GM19099 (cell line): ENCODE measurements around the gene RFX6.

Experiments
- POLR2A ChIP-seq: IDR thresholded peaks from 3 replicates; pipeline ENCODE4 v1.6.1; 2011; ENCODE audit warnings: low read depth; ENCODE audit not compliant: insufficient read length; ENCODE audit errors: extremely low read depth

The RFX6 gene

DNA sequence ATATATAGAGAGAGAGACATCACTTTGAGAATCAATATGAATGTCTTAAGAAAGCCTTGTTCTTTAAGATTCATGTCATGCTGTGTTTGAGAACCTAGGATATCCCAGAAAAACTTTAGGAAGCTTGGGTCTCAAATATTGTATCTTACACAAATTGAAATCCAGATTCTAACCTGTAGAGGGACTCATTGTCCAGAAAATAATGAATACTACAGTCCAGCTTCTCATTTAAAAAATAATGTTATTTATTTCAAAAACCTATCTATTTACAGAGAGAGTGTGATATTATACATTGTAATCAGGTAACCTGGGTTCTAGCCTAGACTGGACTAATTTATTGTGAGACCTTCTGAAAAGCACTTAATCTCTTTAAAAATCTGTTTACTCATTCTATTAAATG, 4.2 kb downstream of the RFX6 start:
- no peak for TF ChIP-seq POLR2A

DNA sequence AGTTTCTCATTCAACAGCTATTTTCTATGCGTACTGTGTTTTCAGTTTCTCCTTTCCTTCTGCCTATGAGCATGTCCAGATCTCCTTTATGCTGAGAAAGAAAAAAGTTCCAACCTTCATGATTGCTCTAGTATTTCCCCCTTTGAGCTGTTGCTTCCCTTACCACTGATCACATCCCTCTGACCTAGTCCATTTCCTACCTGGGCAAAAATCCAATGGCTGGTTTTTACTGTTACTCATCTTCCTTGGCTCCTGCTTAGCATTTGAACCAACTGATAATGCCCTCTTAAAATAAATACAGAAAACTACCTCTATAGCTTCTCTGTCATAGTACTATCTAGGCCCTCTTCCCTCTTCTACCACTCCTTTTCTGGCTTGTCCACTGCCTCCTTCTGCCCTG, 6.0 kb downstream of the RFX6 start:
- TF ChIP-seq POLR2A, result no peak

DNA sequence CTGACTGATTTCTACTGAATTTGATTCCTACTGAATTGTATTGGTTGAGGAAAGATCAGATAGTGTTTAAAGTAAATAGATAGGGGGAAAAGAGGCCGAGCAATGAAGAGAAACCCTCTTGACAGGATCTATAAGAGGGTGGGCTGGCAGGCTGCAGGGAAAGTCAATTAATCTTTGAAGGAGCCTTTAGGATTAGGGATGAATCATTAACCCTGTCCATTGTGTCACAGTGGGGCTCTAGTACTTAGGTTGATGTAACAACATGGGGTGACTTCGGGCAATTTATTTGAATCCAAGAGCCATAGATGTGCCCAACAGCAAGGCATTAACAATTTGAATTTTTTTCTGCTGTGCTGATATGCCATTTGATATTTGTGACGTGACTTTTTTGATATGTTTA, 7.5 kb downstream of the RFX6 start:
- TF ChIP-seq POLR2A, result no peak

DNA sequence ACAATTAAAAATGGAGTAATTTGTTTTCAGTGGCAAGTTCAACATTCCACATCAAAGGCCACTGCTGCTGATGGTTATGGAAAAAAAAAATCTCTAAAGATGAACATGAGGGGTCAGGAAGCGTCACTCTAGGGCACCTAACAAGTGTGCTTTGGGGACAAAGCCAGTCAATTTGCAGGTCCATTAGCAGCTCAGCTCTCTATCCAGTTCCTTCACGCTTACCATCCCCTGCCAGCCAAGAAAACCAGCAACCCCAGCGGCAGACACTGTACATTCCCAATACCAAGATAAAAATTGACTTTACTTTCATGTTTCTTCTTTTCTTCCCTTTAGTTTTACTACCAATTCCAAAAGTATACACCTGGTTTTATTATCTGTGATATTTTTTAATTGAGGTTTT, 10.1 kb downstream of the RFX6 start:
- no peak for TF ChIP-seq POLR2A

DNA sequence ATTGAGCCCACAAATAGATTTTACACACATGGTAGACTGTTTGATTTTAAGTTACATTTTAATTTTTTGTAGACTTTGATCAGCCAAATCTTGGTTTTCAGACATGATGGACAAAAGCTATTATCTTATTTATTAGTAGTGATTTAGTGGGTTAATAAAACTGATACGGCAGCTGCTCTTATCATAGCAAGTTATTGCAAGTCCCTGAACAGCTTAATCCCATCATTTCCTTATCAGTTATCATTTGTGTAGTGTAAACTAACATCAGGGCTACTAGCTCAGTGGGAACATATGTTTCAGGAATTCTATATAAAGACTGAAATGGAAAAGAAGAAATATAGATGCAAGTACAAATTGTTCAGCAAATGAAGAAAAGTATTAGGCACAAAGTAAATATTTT, 10.9 kb downstream of the RFX6 start:
- no peak for TF ChIP-seq POLR2A

DNA sequence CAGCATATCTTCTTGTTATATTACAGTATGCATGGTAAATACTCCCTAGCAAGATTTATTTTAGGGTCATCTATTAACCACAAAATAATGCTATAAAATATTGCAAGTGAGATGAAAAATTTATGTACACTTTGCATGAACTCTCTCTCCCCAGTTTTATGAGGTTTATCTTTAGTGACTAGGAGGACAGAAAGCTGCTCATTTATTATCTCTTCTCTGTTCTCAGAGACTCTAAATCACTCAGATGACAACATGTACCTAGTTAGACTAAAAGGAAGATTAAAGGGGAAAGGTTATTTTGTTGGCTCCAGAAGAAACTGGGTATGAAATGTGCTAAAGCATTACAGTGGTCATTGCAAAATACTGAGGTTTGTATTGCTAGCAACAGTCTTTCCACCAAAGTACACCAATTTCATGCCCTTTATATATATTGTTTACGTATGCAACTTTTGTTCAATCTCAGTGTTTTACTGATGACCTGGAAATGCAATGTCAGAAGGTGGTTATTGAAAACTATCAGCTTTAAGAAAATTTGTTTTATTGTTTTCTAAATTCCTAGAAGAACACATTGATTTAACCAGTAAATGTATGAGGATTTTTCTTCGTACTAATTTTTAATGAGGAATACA, 11.8 kb downstream of the RFX6 start:
- no peak for TF ChIP-seq POLR2A

DNA sequence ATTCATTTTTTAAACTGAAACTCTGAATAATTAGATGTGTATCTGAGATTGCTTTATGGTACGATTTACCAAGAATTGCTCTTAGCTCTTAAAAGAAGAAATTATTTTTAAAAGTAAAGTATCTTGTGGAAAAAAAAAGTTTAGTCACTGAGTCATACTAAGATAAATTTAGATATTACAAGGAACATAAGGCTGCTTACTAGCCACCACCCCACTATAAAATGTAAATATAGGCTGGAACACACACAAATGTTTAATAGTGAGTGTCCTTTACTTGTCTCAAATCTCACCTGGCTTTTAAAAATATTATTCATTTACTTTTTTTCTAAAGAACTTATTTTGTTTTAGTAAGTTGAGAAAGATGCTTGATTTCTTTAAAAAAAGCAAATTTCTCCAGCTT, 17.6 kb downstream of the RFX6 start:
- TF ChIP-seq POLR2A, result no peak

DNA sequence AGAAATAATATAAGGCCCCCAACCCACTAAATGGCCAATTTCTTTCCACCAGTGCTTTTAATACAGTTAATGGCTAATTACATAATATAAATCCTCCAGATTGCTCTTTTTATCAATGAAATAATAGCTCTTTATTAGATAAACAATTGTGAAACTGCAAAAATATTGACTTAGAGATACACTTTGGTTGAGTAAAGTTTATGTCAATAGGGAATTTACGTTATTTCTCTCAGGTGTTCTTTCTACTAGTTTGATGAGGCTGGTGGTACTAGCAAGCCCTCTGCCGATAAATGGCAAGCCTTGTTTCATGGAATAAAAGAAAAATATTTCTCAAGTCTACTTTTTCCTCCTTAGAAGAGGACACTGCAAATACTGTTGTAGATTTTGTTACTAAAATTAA, 18.9 kb downstream of the RFX6 start:
- TF ChIP-seq POLR2A, result no peak

DNA sequence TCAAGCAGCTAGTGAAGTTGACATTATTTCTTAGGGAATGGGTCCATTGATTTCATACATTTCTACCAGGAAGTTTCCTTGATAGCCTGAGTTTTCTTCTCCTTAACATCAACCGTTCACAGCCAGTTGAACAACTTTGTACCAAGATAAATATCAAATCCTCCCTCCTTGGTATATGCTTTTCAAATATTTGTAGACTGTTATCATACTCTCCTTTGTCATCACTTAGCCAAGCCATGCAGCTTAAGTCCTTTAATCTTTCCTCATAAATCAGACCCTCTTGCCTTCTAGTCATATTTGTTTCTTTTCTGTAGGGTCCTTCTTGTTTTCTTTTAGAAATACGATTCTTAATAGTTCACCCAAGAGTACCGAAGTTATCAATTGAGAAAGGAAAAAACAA, 25.6 kb downstream of the RFX6 start:
- TF ChIP-seq POLR2A, result no peak

DNA sequence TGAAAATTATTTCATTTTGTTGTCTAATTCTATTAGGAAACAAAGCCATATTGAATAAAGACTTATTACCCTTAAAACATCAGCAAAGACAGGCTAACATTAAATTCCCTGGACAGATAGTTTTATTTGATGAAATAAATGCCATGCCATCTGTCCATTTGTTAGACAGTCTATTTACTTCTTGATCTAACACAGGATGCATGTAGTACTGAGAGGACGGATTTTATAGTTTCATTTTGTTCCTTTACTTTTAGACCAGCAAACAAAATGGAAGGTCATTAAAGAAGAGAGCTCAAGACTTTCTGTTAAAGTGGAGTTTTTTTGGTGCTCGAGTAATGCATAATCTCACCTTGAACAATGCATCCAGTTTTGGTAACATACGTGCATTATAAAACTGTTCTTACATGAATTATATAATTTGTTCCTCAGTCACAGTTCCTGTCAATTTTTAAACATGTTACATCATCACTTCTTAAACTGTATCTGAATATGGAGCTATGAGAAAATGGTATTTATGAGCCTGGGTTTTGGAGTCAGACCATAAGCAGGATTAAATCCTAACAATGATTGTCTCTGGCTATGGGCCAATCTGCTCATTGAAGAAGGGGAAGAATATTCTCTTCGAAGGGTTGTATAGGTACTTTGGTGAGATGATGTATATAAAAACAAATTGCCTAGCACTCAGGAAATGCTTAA, 46.0 kb downstream of the RFX6 start:
- TF ChIP-seq POLR2A, result no peak

DNA sequence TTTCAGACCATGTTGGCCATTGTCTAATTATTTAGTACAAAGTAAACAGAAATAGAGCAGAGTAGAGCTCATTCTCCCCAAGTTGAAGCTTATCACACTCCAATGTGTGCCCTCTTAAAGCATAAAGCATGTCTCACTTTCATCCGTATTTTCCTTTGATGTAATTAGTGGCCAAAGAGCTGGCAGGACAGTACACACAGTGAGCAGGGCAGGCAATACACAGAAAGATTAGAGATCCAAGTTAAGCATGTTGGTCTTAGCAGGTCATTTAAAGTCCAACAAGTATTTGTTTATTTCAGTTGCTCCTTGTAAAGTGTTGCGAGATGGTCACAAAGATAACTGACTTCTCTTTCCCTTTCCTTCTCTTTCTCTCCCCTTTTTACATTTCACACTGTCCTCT, 47.2 kb downstream of the RFX6 start:
- no peak for TF ChIP-seq POLR2A

DNA sequence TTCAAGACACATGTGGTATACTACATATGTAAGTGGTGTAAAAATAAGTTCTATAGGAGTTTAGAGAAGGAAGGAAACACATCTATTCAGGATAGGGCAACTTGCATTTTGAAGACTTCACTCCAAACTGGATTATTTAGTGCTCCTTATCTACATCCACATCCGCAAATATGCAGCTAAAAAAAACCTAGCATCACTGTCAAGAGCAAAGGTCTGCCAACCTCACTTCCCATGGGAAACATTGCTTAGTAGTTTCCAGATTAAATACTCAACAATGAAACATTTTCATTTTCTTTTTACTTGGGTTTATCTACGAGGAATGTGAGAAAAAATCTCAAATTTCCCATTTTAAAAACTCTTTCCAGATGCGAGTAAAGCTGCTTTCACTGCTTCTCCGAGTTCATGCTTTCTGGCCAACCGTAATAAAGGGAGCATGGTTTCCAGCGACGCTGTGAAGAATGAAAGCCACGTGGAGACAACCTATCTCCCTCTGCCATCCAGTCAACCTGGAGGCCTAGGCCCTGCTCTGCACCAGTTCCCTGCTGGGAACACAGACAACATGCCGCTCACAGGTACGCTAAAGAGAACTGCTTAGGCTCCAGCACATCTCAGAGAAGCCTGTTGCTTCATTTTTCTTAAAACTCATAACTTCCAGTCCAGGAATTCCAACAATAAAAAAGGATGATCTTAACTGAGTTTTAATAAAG, 48.2 kb downstream of the RFX6 start:
- no peak for TF ChIP-seq POLR2A

DNA sequence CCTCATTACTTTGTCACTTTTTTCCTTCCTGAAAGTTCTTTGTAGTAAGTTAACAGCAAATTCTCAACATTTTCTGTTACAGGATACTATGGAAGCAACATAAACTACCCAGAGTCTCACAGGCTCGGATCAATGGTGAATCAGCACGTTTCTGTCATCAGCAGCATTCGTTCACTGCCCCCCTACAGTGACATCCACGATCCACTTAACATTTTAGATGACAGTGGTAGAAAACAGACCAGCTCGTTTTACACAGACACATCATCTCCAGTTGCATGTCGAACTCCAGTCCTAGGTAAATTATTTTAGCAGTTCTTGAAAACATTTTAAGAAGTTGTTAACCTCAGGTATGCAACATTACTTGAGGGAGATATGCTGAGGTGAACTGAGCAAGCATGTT, 51.6 kb downstream of the RFX6 start:
- TF ChIP-seq POLR2A, result no peak

DNA sequence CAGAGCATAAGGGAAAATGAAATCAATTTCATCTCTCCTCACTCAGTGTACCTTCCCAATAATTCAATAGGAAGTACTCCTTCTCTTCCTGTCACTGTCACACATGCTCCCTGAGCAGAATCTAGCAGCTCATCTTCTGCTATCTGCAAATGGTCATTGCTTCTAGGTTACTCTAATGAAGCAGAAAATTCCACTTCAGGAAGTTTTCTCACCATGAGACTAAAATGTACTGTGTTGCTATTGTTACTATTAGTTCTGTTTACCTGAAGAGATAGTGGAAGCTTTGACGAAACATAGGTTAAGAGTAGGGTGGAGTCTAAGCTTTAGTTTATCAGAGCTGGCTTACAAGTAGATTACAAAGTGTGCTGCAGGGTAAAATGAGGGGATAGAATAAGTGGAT, 52.8 kb downstream of the RFX6 start:
- TF ChIP-seq POLR2A, result no peak

DNA sequence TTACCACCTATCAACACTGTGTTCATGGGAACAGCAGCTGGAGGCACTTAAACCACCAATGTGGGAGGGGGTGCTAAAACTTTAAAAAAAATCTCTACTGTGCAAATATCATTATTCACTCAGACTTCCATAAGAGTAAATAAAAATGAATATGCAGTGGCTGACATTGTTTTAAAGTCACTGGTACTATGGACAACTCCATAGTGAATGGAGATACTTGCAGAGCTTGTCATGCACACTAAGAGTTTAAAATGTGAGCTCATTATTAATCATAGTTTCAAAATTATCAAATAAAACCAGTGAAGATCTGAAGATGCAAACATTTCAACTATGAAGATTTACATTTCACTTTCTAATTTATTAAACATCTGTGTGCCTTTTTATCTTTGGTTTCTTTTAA, 54.4 kb downstream of the RFX6 start:
- TF ChIP-seq POLR2A, result no peak

DNA sequence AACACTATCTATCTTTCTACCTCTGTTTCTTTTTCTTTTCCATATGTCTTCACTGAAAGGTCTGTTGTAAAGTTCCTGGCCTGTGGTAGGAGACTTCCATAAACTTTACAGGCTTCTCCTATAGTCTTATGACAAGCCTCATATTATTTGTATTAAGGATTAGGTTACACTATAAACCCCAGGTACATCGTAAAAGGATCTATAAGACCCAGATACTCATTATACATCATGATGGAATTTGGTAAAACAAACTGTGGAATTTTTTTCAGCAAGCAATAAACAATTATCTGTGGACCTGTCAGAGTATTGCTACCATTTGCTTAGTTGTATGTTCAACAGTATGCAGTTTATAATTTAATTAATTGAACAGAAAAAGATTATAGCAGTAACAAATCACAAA, 55.5 kb downstream of the RFX6 start:
- no peak for TF ChIP-seq POLR2A
